ENCODE measurements around the gene PBX3. TPM values are rescaled to one million over a fixed set of nuclear protein-coding genes. Genes with fewer than 3 reads are reported as not detected.

PBX3 gene
- total RNA-seq, 2 experiments from 2014 or later: 40.8 to 54.6 TPM

DNA sequence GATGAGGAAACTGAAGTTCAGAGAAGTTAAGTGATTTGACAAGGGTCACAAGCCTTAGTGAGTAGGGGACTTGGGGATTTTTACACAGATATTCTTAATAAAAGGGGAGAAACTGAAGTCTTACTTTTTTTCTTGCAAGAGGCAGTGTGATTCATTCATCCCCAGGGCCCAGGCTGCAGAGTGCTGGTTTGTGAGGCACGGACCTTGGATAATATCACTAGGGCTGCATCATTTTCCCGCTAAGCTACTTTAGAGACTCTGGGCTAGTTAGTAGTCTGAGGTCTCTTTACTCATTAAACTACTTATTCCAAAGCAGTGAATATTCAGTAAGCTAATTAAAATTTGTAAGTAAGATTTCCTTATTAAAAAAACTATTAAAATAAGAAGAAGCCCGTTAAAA lies 195.0 kb downstream of the PBX3 start:
- CTCF ChIA-PET (ENCODE audit: unreplicated experiment): interaction anchor here (0.6 kb wide), 1 partner anchor 10 kb away, joined by 3 read pairs; no protein-coding TSS in a partner anchor
- Histone ChIP-seq H4K20me1 (ENCODE audit: insufficient read depth, low read length) (no peaks in the 10 kb centered on the region), H3K4me3 (ENCODE audit: low read depth, low read length, poor library complexity, severe bottlenecking) (no peak overlapping the region), H3K9me2 (ENCODE audit: insufficient read depth, low read length) (peaks cover 4% of the 10 kb centered on the region; the same call in 1 of the 2 replicates), H2AFZ (ENCODE audit: low read length) (no peak overlapping the region), H3K4me2 (ENCODE audit: low read length) (no peak overlapping the region), H3K36me3 (ENCODE audit: insufficient read depth, low read length) (no peaks in the 10 kb centered on the region), H3K9me3 (ENCODE audit: low read length) (peaks cover 15% of the 10 kb centered on the region; the same call in 1 of the 2 replicates), H3K79me2 (ENCODE audit: insufficient read depth, low read depth, low read length) (no peaks in the 10 kb centered on the region), H3K27ac (ENCODE audit: low read depth, low read length, poor library complexity, severe bottlenecking) (no peak overlapping the region), H3K4me1 (ENCODE audit: insufficient read depth, low read length, poor library complexity, severe bottlenecking) (no peaks in the 10 kb centered on the region)
- no TSS peak for BruUV-seq (replicated peaks)
- no peak for TF ChIP-seq EZH2phosphoT487 (IDR thresholded peaks at IDR 0.05; ENCODE audit: borderline replicate concordance, low read depth, low read length)
- no peak for TF ChIP-seq CTCF (conservative IDR thresholded peaks at IDR 0.05; ENCODE audit: low read length)
- POLR2A ChIA-PET: no interaction called here
- intact Hi-C loops (cut with micrococcal nuclease; ENCODE audit: unreplicated experiment): no loop called here
- no peak for DNase-seq (ENCODE audit: low spot score)

GRCh38 chr9:125943831-125944230 lies 196.7 kb downstream of the PBX3 start:
- Histone ChIP-seq H3K4me1 (ENCODE audit: insufficient read depth, low read length, poor library complexity, severe bottlenecking) (no peaks in the 10 kb centered on the region), H3K9me3 (ENCODE audit: low read length) (peaks cover 15% of the 10 kb centered on the region; the same call in 1 of the 2 replicates), H3K79me2 (ENCODE audit: insufficient read depth, low read depth, low read length) (no peaks in the 10 kb centered on the region), H3K9me2 (ENCODE audit: insufficient read depth, low read length) (peaks cover 4% of the 10 kb centered on the region; the same call in 1 of the 2 replicates), H3K4me2 (ENCODE audit: low read length) (no peak overlapping the region), H3K36me3 (ENCODE audit: insufficient read depth, low read length) (no peaks in the 10 kb centered on the region), H2AFZ (ENCODE audit: low read length) (no peak overlapping the region), H3K27ac (ENCODE audit: low read depth, low read length, poor library complexity, severe bottlenecking) (no peak overlapping the region), H3K4me3 (ENCODE audit: low read depth, low read length, poor library complexity, severe bottlenecking) (no peak overlapping the region), H4K20me1 (ENCODE audit: insufficient read depth, low read length) (no peaks in the 10 kb centered on the region)
- TF ChIP-seq EZH2phosphoT487 (IDR thresholded peaks at IDR 0.05; ENCODE audit: borderline replicate concordance, low read depth, low read length): no peak
- TF ChIP-seq CTCF (conservative IDR thresholded peaks at IDR 0.05; ENCODE audit: low read length): no peak
- no TSS peak for BruUV-seq (replicated peaks)
- intact Hi-C loops (cut with micrococcal nuclease; ENCODE audit: unreplicated experiment): no loop called here
- ChIA-PET POLR2A (no interaction called here), CTCF (ENCODE audit: unreplicated experiment) (no interaction called here)
- DNase-seq (ENCODE audit: low spot score): no peak

DNA sequence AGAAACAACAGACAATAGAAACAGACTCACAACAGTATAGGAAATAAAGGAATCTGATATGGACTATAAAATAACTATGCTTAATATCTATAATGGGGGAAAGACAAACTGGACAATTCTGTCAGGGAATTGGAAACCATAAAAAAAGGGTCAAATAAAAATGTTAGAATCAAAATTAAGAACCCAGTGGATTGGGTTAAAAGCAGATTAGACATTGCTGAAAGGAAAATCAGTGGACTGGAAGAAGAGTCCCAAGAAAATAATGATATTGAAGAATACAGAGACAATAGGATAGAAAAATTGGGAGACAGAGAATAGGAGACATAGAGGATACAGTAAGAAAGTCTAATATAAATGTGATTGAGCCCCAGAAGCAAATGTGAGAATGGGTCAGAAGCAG lies 199.2 kb downstream of the PBX3 start:
- no peak overlapping the region for H3K4me3 ChIP-seq (ENCODE audit: low read depth, low read length, poor library complexity, severe bottlenecking)
- H3K27ac ChIP-seq (ENCODE audit: low read depth, low read length, poor library complexity, severe bottlenecking): no peak overlapping the region
- no peaks in the 10 kb centered on the region for H3K4me1 ChIP-seq (ENCODE audit: insufficient read depth, low read length, poor library complexity, severe bottlenecking)
- H4K20me1 ChIP-seq (ENCODE audit: insufficient read depth, low read length): no peaks in the 10 kb centered on the region
- no TSS peak for BruUV-seq (replicated peaks)
- no peak for DNase-seq (ENCODE audit: low spot score)
- no peak overlapping the region for H2AFZ ChIP-seq (ENCODE audit: low read length)
- intact Hi-C loops (cut with micrococcal nuclease; ENCODE audit: unreplicated experiment): no loop called here
- no peaks in the 10 kb centered on the region for H3K79me2 ChIP-seq (ENCODE audit: insufficient read depth, low read depth, low read length)
- CTCF ChIA-PET (ENCODE audit: unreplicated experiment): no interaction called here
- H3K36me3 ChIP-seq (ENCODE audit: insufficient read depth, low read length): no peaks in the 10 kb centered on the region
- H3K9me3 ChIP-seq (ENCODE audit: low read length): peaks cover 15% of the 10 kb centered on the region; the same call in 1 of the 2 replicates
- no peak overlapping the region for H3K4me2 ChIP-seq (ENCODE audit: low read length)
- TF ChIP-seq EZH2phosphoT487 (IDR thresholded peaks at IDR 0.05; ENCODE audit: borderline replicate concordance, low read depth, low read length) (no peak), CTCF (conservative IDR thresholded peaks at IDR 0.05; ENCODE audit: low read length) (no peak)
- peaks cover 4% of the 10 kb centered on the region; the same call in 1 of the 2 replicates for H3K9me2 ChIP-seq (ENCODE audit: insufficient read depth, low read length)
- POLR2A ChIA-PET: no interaction called here

Data from OCI-LY7 (cell line).